GM18511 (cell line): ENCODE measurements around the gene GTF2H4.
"Not testable (repeated sequence)": the region's sequence is repeated elsewhere in the genome, so short reads cannot be mapped to it uniquely, and the experiment has no call there.

ENCODE experiments used
- ATAC-seq: cut with Tn5 transposase; IDR thresholded peaks from one replicate; pipeline ENCODE4 v1.9.1; 2021; ENCODE audit warnings: mild to moderate bottlenecking, moderate library complexity; ENCODE audit not compliant: unreplicated experiment

Gene GTF2H4

DNA sequence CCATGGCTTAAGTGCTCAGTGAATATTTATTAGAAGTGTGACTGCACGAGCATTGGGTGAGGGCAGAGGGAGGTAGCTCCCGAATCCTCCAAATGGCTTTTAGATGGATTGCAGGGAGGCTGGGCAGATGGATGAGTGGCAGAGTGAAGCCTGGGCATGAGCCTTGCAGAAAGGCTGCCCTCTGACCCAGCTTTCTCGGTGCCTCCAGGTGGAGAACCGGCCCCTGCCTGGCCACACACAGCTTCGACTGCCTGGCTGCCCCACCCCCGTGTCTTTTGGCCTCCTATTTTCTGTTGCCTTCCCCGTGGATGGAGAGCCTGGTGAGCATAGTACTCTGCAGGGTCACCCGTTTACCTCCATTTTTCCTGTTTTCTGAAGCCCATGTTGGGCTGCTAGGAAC is 9.5 kb downstream of the GTF2H4 start:
- no peak for ATAC-seq

DNA sequence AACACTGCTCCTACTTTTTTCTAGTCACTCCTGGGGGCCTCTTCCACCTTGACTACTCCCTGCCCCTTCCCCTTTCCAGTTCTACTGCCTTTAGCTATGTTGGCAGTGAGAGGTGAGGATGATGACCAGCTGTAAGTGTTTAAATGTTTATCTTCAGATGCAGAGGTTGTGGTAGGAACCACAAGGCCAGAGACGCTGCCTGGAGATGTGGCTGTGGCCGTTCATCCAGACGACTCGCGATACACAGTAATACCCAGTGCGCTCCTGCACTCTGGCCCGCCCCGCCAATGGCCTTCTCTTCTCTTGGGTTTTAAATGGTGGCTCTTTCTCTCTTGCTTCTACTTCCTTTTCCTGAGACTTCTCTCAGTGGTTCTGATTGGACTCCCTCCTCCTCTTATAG is 10.7 kb downstream of the GTF2H4 start:
- ATAC-seq = no peak

DNA sequence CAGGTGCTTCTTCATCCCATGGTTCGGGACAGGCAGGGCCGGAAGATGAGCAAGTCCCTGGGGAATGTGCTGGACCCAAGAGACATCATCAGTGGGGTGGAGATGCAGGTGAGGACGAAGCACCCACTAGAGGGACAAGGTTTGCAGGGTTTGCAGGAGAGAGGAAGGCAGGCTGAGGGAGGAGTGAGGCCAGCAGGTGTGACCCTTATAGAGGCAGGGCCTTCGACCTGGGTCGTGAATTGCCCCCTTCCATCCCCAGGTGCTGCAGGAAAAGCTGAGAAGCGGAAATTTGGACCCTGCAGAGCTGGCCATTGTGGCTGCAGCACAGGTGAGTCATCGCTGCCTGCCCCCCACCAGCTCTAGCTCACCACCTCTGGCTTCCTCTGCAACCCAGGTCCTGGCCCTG is 14.4 kb downstream of the GTF2H4 start:
- no peak for ATAC-seq

DNA sequence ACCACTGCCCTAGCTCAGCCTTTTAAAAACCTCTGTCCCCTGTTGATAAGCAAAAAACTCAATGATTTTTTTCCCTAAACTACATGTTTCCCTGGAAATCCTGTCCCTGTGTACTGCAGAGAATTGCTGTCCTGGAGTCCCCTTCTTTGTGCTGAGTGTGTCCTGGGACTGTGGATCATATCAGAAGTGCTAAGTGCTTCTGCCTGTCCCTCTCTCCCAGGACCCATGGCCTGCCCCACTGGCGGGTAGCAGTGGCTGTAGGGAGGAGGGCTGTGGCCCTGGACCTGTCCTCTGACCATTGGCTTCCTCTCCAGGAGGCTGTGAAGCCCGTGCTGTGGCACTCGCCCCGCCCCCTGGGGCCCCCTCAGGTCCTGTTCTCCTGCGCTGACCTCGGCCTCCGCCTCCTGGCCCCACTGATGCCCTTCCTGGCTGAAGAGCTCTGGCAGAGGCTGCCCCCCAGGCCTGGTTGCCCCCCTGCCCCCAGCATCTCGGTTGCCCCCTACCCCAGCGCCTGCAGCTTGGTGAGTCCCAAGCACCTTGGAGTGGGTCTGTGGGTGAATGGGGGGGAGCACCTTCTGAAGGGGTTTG is 16.1 kb downstream of the GTF2H4 start:
- ATAC-seq = not testable (repeated sequence)

DNA sequence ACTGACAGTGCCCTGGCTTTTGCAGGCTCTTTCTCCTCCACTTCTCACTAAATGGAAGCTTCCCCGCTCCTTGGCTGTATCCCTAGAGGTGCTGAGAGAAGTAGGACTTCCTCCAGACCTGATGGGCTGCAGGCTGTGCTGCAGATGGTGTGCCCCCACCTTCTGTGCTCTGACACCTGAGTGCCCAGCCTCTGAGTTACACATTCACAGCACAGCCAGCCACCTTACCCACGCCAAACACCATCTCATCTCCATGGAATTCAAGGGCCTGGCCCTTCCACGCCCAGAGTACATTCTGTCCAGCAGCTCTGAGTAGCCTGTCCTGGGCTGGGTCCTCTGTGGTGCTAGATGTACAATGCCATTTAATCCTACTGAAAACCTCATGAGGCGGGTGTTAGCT is 18.6 kb downstream of the GTF2H4 start:
- ATAC-seq = no peak

DNA sequence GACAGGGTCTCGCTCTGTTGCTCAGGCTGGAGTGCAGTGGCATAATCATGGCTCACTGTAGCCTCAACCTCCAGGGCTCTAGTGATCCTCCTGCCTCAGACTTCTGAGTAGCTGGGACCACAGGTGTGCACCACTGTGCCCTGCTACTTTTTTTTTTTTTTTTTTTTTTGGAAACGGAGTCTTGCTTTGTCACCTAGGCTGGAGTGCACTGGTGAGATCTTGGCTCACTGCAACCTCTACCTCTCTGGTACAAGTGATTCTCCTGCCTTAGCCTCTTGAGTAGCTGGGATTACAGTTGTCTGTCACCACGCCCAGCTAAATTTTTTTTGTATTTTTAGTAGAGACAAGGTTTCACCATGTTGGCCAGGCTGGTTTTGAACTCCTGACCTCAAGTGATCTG is 19.1 kb downstream of the GTF2H4 start:
- not testable (repeated sequence) for ATAC-seq

DNA sequence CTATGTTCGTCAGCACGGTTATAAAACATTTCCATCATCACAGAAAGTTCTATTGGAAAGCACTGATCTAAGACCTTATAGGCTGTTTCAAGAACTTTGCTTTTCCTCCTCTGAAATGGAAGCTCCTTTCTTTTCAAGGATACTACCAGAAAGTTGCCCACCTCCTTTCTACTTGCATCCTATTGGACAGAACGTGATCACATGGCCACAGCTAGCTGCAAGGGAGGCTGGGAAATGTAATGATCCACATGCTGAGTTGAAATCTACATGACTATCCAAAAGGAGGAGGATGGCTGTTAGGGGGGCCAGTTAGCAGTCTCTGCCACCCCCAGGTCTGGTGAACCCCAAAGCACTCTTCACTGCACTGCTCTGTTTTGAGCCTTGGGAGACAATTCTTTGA is 20.7 kb downstream of the GTF2H4 start:
- no peak for ATAC-seq

DNA sequence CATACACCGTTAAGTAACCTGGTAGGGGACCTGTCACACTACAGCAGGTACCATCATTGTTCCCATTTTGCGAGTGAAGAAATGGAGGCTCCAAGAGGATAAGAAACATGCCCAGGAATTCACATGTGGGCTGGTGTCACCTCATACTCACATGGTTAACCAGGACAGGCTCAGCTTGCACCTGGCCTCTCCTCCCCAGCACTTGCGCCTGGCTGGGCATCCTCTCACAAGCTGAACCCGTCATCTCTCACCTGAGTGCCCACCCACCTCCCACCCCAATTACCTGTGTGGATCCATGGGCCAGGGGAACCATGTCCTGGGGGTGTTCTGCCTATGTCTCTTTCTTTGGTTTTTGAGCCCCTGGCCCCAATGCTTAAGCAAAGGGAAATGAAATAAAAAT is 22.5 kb downstream of the GTF2H4 start:
- no peak for ATAC-seq

DNA sequence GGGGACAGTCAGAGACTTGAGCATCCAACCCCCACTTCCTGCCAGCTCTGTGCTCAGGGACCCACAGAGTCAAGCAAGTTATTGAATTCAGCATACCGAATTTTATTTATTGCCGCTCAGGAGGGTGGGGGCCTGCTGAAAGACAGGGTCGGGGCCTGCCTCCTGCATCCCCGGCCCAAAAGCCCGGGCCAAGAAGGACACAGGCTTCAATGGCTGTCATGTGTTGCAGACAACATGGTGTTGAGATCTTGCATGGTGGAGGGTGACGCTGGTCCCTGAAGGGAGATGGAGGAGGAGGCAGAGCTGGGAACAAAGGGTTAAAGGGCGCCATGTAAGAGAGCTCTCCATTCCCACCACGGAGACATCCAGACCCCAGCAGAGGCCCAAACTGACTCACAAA is 23.3 kb downstream of the GTF2H4 start:
- ATAC-seq = no peak

DNA sequence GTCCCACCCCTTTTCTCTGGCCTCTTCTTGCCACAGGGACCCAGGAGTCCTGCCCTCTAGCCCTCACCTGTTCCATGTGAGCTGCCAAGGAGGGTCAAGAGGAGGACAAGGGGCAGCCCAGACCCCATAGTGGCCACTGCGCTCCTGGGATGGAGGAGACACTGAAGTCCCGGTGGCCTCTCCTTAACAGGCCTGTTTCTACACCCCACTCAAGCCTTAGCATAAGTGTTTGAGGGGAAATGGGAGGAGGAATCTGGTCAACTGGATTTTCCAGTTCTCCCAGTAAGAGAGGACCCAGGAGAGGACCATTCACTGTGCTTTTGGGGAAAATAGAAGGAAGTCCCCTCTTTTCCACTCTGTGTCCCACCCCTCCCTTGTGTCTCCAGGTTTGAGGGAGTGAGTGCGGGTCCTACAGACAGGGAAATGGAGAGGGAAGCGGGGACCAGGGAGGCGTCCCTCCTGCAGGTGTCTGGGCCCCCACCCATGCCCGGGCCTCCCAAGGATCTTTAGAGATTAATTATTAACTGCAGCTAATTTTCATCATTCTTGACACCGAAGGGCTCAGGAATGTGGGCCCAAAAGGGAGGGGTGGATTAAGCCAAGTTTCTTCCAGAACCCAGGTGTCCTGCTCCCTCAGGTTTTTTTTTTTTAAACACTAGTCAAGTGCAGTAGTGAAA is 24.1 kb downstream of the GTF2H4 start, which contains the start of gene SFTA2:
SFTA2 (minus strand) TSS at position 202 of the 677 bp plus-strand sequence; CDS start at position 128, 74 bp downstream.
- no peak for ATAC-seq

DNA sequence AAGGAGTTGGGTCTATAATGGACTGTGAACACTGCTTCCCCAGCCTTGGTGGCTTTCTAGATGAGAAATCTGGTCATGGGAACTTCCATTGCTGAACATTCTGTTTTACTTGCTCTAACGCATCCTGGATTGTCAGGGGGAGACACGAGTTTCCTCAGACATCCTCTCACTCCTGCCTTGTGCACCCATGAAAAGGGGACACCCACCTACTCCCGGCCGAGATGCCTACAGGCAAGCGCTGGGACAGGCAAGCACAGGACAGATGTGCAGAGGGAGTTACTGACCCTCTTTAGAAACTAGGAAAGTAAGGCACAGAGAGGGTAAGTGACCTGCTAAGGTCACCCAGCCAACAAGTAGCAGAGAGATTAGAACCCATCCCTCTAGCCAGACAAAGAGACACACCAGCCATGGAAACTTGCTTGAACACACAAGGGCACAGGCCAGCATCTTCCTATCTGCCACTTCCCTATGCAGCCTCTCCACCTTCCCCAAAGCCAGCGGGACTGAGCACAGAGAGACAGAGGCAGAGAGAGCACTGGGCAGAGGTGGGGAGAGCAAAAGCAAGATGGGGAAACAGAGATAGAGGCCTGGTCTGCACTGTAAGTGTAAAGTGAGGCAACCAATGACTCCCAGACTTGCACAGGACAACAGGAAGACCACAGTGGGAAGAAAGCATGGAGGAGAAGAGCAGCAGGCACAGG is 24.8 kb downstream of the GTF2H4 start:
- no peak for ATAC-seq

DNA sequence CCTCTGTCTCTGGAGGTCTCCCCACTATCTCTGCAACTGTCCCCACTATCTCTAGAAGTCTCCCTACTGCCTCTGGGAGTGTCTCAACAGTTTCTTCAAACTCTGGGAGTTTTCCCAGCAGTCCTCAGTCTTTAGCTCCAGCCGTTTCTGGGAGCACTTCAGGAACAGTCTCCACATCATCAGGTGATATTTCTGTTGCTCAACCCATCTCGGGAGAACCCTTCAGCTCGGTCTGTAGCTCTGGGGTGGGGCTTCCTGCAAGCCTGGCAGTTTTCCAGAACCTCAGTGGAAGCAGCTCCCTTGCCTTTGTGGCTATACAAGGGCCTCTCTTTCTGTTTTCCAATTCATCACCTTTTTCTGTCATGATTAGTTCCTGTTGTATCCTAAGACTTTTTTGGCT is 27.0 kb downstream of the GTF2H4 start:
- ATAC-seq = no peak

DNA sequence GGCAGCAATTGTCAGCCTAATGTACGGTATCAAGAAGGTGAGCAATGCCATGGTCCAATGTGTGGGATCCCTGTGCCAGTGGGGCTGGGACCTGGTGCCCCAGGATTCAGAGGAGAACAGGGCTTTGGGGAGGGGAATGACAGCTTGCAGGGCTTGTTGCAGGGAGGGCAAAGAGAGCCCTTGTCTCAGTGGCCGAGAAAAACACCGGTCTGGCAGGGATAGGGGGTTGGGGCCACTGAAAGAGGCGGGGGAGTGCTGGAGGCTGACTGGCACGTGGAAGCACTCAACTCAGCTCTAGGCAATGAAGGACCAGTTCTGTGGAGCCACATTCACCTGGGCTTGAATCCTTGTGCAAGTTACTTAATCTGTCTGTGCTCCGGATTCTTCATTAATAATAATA is 29.3 kb downstream of the GTF2H4 start:
- ATAC-seq = no peak

DNA sequence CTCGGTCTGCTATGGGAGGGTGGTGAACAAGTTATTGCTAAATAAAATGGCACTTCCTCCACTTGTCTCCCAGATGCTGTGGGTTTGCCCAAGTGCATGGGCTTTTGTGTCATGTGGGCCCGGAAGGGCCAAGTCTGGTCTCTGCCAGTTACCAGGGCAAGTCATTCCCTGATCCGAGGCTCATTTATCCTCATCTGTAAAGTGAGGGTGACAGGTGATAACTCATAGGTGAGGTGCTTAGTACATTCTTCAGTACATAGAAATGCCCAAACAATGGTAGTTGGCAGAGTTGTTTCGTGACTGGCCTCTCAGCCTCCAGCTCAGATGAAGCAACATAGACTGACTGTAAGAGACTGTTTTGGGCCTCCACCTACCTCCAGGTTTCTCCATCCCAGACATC is 30.7 kb downstream of the GTF2H4 start:
- no peak for ATAC-seq

DNA sequence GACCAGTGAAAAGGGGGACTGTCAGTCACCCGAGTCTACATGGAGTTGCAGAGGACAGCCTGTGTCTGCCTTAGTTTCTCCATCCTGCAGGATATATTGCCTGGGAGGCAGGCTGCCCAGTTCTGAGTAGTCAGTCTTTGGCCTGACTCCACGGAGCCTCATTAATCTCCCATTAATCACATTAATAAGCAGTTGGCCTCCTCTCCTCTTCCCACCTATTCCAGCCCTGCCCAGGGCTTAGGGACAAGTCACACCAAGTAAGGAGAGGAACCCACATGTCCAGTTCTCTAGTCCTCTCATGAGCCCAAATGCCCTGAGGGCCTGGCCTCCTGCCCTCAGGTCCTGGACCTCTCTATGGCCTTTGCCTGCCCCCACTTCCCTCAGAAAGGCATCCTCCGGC is 31.5 kb downstream of the GTF2H4 start:
- no peak for ATAC-seq

DNA sequence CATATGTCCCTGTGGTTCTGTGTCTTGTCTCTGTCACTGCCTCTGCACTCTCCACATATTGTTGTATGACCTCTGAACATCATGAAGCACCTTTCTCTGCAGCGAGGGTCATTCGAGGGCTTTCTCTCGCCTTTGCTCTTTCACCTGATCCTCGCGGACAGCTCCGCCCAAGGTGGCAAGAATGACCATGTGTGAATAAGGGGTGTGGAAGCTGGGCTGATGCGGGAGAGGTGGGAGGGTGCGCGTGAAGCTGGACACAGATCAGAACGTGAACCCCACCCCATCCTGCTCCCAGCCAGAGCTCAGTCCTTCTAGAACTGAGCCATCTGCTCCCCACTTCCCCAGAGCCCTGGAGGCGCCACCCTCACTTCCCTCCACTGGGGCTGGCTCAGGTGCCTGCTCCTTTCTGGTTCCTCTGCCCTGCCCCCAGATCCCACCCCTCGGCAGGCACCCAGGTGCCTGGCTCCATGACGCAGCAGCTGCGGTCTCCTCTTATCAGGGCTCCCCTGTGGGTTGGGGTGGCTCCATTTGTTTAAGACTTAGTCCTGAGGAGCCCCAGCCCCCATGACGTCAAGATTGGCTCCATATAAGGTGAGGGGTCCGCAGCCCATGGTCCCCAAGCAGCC is 32.5 kb downstream of the GTF2H4 start, which contains the start of gene MUCL3:
MUCL3 (plus strand) TSS at position 613 of the 626 bp plus-strand sequence. CDS start 27 bp downstream, outside the sequence.
- no peak for ATAC-seq

DNA sequence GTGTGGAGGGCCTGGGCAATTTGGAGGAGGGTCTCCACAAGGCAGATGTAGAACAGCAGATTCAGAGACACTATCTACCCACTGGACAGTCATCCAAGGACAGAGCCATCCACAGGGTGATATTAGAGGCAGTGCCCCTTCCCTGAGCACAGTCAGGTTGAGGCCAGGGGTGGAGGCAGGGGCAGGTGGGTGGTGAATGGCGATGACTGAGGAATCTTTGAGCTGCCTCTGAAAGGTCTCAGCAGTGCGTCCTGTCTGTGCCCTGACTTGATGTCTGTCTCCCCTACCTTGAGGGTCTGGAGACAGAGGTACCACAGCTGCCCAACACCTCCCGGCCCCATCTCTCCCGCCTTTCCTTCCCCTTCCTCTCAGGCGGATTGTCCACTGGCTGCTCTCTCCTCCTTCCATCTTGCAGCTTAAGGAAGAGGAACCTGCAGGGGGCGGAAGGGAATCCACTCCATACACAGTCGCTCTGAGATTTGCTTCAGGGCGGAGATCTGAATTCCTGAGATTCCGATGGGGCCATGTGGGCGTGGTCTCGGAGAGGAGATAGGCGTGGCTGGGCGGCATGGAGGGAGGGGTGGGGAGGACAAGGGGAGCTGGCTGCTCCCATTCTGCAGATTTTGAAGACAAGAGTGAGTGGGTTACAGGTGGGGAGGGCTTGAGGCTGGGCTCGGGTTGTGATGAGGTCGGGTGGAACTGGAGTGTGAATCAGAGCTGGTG is 34.5 kb downstream of the GTF2H4 start:
- no peak for ATAC-seq

DNA sequence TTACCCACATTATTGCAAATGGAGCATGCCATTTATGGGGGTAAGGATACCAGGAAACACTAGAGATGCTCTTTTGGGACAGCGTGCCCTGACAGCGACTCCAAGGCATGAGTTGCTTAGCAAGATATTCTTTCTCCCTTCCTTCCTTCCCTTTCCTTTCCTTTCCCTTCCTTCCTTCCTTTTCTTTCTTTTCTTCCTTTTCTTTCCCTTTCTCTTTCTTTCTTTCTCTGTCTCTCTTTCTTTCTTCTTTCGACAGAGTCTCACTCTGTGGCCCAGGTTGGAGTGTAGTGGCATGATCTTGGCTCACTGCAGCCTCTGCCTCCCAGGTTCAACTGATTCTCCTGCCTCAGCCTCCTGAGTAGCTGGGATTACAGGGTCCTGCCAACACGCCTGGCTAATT is 36.0 kb downstream of the GTF2H4 start:
- ATAC-seq = no peak

DNA sequence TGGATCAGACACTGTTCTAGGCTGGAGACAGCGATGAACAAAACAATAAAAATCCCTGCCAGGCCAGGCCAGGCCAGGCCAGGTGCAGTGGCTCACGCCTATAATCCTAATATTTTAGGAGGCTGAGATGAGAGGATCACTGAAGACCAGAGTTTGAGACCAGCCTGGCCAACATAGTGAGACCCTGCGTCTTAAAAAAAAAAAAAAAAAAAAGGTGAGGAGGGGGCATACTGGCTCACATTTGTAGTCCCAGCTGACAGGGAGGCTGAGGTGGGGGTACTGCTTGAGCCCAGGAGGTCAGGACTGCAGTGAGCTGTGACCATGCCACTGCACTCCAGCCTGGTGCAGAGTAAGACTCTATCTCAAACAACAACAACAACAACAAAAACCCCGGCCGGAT is 37.3 kb downstream of the GTF2H4 start:
- no peak for ATAC-seq

DNA sequence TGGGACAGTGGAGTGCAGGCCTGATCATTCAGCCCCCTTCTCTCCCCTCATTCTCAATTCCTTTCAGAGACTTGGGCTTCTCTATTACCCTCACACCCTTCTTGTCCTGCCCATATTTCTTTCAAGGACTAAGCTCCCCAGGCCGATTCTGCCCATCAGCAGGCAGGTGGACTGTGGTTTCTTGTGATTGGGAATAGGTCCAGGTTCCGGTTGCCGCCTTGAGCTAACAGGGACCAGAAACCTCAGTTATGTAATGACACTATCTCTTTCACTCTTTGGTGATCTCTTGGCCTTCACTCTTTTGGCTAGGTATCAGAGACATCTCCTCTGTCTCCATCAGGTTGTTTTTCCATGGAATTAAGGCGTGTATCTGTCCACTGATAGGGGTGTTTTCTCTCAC is 39.2 kb downstream of the GTF2H4 start:
- ATAC-seq = no peak

DNA sequence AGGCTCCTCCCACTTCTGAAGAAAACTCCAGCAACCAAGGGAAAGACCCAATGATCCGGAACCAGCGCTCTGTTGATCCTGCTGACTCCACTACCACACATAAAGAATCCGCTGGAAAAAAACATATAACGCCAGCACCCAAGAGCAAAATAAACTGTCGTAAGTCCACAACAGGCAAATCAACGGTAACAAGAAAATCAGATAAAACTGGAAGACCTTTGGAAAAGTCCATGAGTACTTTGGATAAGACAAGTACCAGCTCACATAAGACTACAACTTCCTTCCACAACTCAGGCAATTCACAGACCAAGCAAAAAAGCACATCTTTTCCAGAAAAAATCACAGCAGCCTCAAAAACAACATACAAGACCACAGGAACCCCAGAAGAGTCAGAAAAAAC is 40.8 kb downstream of the GTF2H4 start:
- ATAC-seq = no peak
